ENCODE results near the gene LKAAEAR1.

LKAAEAR1 gene

GRCh38 chr20:64077876-64078551 is 6.2 kb downstream of the LKAAEAR1 start:
- DNase-seq: peak; percentile 63

- no peak for DNase-seq
Observed at GRCh38 chr20:64077541-64077875, 6.7 kb downstream of the LKAAEAR1 start.

GRCh38 chr20:64077094-64077493 is 7.1 kb downstream of the LKAAEAR1 start:
- peak; percentile 42 for DNase-seq

GRCh38 chr20:64076061-64076997 is 7.9 kb downstream of the LKAAEAR1 start:
- no peak for DNase-seq

GRCh38 chr20:64075556-64075955 is 8.6 kb downstream of the LKAAEAR1 start:
- DNase-seq: no peak

GRCh38 chr20:64074963-64075362 is 9.2 kb downstream of the LKAAEAR1 start:
- DNase-seq: no peak

- no peak for DNase-seq
Observed at GRCh38 chr20:64074184-64074789, 9.9 kb downstream of the LKAAEAR1 start.

- DNase-seq: no peak
Observed at GRCh38 chr20:64073476-64074183, 10.6 kb downstream of the LKAAEAR1 start.

- no peak for DNase-seq
Observed at GRCh38 chr20:64072498-64073063, 11.6 kb downstream of the LKAAEAR1 start.

- DNase-seq: no peak
Observed at GRCh38 chr20:64071341-64072332, 12.6 kb downstream of the LKAAEAR1 start.

GRCh38 chr20:64070244-64070993 is 13.8 kb downstream of the LKAAEAR1 start:
- no peak for DNase-seq

- DNase-seq: no peak
Observed at GRCh38 chr20:64069614-64070243, 14.5 kb downstream of the LKAAEAR1 start.

GRCh38 chr20:64069209-64069613 is 15.0 kb downstream of the LKAAEAR1 start:
- no peak for DNase-seq

GRCh38 chr20:64068386-64069208 is 15.6 kb downstream of the LKAAEAR1 start:
- no peak for DNase-seq

- DNase-seq: no peak
Observed at GRCh38 chr20:64067733-64068307, 16.4 kb downstream of the LKAAEAR1 start.

- no peak for DNase-seq
Observed at GRCh38 chr20:64067005-64067632, 17.1 kb downstream of the LKAAEAR1 start.

- peak; percentile 72 for DNase-seq
Observed at GRCh38 chr20:64065974-64066343, 18.2 kb downstream of the LKAAEAR1 start.

All from CD4-positive, alpha-beta T cell treated with Interleukin-12 subunit alpha and Interleukin-12 subunit beta, for 1 hour (primary cell).